Stimulated activated effector memory CD8-positive, alpha-beta T cell treated with anti-CD3 and anti-CD28 coated beads, Interleukin-12 subunit alpha, Interleukin-12 subunit beta, amount 100 ng/mL, for 72 hours (primary cell): Measurements from ENCODE around the gene MICAL3.

Experiments used
- ATAC-seq: fragments of 150-1000 bp; cut with Tn5 transposase; 2 replicates; pipeline ENCODE4 v1.10.0; 2021
- DNase-seq, 2 donors: peaks; one replicate each; pipeline ENCODE4 v3.0.0; 2021 to 2022; ENCODE audit warnings: low spot score in 2 of 2
- H3K27ac Mint-ChIP-seq: one replicate; pipeline ENCODE4 v1.8.0; 2022; ENCODE audit warnings: mild to moderate bottlenecking, mixed read lengths
- H3K36me3 Mint-ChIP-seq: one replicate; pipeline ENCODE4 v1.8.0; 2022; ENCODE audit warnings: mild to moderate bottlenecking, mixed read lengths
- H3K4me1 Mint-ChIP-seq: one replicate; pipeline ENCODE4 v1.8.0; 2022; ENCODE audit warnings: mixed read lengths
- H3K4me3 Mint-ChIP-seq: one replicate; pipeline ENCODE4 v1.8.0; 2022; ENCODE audit warnings: mild to moderate bottlenecking, mixed read lengths
- H3K9me3 Mint-ChIP-seq: one replicate; pipeline ENCODE4 v1.8.0; 2022; ENCODE audit warnings: mixed read lengths

MICAL3 gene

GRCh38 chr22:17743661-17744411 is 280.5 kb downstream of the MICAL3 start:
- H3K27ac Mint-ChIP-seq: peak overlapping the region; percentile 45
- H3K9me3 Mint-ChIP-seq: no peaks in the 10 kb centered on the region
- no peaks in the 10 kb centered on the region for H3K36me3 Mint-ChIP-seq
- ATAC-seq (no peak), DNase-seq (no peak)
- peaks cover 11% of the 10 kb centered on the region for H3K4me1 Mint-ChIP-seq
- H3K4me3 Mint-ChIP-seq: no peak overlapping the region

DNA sequence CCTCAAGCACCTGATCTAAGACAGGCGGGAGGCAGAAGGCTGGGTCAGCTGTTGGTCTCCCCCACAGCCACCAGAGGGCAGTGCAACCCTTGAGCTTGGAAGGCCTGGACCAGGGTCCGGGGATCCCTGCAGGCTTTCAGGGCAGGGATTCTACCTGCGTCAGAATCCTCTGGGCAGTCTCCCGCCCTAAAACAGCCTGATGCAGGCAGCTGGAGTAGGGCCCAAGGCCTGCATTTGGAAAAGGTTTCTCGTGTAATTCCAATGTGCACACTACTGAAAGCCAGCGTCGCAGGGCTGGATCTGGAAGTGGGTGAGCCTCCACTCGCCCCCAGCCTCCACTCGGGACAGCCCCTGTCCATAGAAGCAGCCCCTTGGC is 281.8 kb downstream of the MICAL3 start:
- DNase-seq: peak; percentile 61 to 84

DNA sequence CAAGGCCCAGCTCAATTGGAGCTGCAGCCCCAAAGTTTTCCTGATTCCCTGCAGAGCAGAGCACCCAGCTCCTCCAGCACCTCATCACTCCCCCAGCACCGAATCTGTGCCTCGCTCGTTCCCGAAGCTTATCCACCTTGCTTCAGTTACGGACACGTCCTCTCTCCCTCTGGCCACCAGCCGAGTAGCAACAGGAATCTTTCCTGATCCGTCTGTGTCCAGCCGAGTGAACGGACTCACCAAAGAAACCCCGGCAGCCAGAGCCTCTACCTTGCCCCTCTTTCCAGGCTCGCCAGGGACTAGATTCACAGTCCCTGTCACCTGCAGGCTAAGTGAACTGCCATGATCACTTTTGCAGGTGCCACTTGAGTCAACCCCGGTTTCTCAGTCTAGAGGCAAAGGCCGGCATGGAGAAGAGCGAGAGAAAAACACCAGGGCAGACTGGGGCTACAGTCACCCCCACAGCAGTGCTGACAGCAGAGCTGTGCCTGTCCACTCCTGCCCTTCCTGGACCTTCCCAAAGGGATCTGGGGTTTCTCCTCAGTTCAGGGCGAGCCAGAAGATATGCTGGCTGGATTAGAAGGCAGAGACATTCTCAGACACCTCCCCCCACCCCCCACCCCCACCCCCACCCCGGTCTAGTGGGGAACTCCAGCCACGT is 282.4 kb downstream of the MICAL3 start:
- DNase-seq: no peak
- peak overlapping the region; percentile 79 for H3K27ac Mint-ChIP-seq

More for the DNA sequence above, 281.8 kb downstream of the MICAL3 start:
- Mint-ChIP-seq H3K9me3 (no peaks in the 10 kb centered on the region), H3K36me3 (peaks cover 7% of the 10 kb centered on the region), H3K27ac (no peak overlapping the region), H3K4me3 (no peak overlapping the region), H3K4me1 (peaks cover 11% of the 10 kb centered on the region)
- ATAC-seq: peak; percentile 83

GRCh38 chr22:17739196-17739975 is 285.0 kb downstream of the MICAL3 start:
- peaks cover 16% of the 10 kb centered on the region for H3K4me1 Mint-ChIP-seq
- H3K4me3 Mint-ChIP-seq: no peak overlapping the region
- no peaks in the 10 kb centered on the region for H3K9me3 Mint-ChIP-seq
- ATAC-seq: no peak
- H3K36me3 Mint-ChIP-seq: peaks cover 38% of the 10 kb centered on the region
- H3K27ac Mint-ChIP-seq: no peak overlapping the region
- DNase-seq: no peak

More for the DNA sequence above, 282.4 kb downstream of the MICAL3 start:
- peaks cover 11% of the 10 kb centered on the region for H3K4me1 Mint-ChIP-seq
- H3K4me3 Mint-ChIP-seq: no peak overlapping the region
- no peak for ATAC-seq
- H3K36me3 Mint-ChIP-seq: peaks cover 12% of the 10 kb centered on the region
- no peaks in the 10 kb centered on the region for H3K9me3 Mint-ChIP-seq

DNA sequence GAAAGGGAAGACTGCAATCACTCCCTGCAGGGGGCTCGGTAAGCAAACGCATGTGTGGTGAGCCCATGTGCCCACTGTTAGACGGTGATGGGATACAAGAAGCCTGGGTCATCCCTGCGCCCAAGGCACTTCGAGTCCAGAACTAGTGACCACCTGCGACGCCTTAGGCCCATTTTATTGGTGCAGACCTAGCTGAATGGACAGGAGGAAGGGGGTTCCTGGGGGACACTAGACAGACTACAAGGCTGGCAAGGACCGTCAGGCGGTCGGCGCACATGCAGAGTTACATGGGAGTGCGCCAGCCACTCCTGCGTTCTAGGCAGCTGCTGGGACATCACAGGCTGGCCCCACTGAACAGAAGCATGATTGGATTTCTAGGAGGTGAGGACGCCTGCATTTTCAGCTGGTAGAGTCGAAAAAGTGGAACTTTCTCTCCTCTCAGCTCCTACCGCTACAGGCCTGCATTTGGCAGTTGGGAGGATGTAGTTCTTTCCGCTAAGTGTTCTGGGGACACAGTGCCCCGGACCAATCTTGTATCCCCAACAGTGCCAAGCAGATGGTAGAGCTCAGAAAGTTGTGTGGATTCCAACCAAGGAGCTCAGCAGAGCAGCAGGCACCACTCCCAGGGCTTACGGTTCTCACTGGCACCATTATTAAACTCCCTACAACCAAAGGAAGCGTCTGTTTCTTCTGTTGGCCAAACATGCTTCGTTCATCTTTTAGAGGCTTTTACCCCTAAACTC is 285.8 kb downstream of the MICAL3 start:
- Mint-ChIP-seq H3K4me3 (no peak overlapping the region), H3K9me3 (no peaks in the 10 kb centered on the region), H3K27ac (no peak overlapping the region), H3K4me1 (peaks cover 24% of the 10 kb centered on the region), H3K36me3 (peaks cover 44% of the 10 kb centered on the region)
- ATAC-seq (no peak), DNase-seq (no peak)
